Vagina (tissue), 2 donors: ENCODE measurements around the gene SLC7A14. TPM values are rescaled to one million over a fixed set of nuclear protein-coding genes. Genes with fewer than 3 reads are reported as not detected.

ENCODE experiments used
- DNase-seq, 2 donors: peaks; one replicate each; pipeline ENCODE4 v3.0.0-alpha.2; 2017; ENCODE audit errors: extremely low spot score in 2 of 2
- H3K27ac ChIP-seq: fragments of 200-600 bp; sonication (generic); one replicate; pipeline ENCODE4 v1.5.1; 2019
- H3K27me3 ChIP-seq: fragments of 200-600 bp; sonication (generic); one replicate; pipeline ENCODE4 v1.5.1; 2019
- H3K36me3 ChIP-seq, 2 donors: fragments of 200-600 bp; sonication (generic); one replicate each; pipeline ENCODE4 v1.5.1; 2017 to 2019
- H3K4me1 ChIP-seq: fragments of 200-600 bp; sonication (generic); one replicate; pipeline ENCODE4 v1.5.1; 2019
- H3K4me3 ChIP-seq, 2 donors: fragments of 200-600 bp; sonication (generic); 1 replicate in 1 of 2; 2 replicates in 1 of 2; pipeline ENCODE4 v1.5.1; 2016 to 2019
- H3K9me3 ChIP-seq: fragments of 200-600 bp; sonication (generic); one replicate; pipeline ENCODE4 v1.5.1; 2019
- POLR2A ChIP-seq, 2 donors: fragments of 450-650 bp; IDR thresholded peaks; one replicate each; pipeline ENCODE4 v1.6.1; 2017; ENCODE audit warnings: antibody characterized with exemption in 2 of 2, mild to moderate bottlenecking in 2 of 2, moderate library complexity in 2 of 2
- POLR2AphosphoS5 ChIP-seq, 2 donors: sonication (generic); formaldehyde crosslinking; IDR thresholded peaks; one replicate each; pipeline ENCODE4 v1.9.0; 2017; ENCODE audit warnings: antibody characterized with exemption in 2 of 2, mild to moderate bottlenecking in 2 of 2, low read depth in 1 of 2; ENCODE audit not compliant: insufficient read depth in 1 of 2
- intact Hi-C: fragments of 100-400 bp; cut with DNase I; formaldehyde crosslinking; loops from one replicate; pipeline ENCODE4 v1.15.1; 2023
- total RNA-seq: library from RNA; depleted of rRNA; stranded (reverse); fragments of >200 nt; gene quantifications from one replicate; pipeline ENCODE4 v1.2.3, GENCODE V29; 2016
- TF ChIP-seq, protein P1 (sequence below), 3 experiments: fragments of 450-650 bp in 2 of 3; fragments of 200-600 bp in 1 of 3; sonication (generic) in 1 of 3; IDR thresholded peaks; one replicate each; pipeline ENCODE4 v1.5.1; 2017 to 2019; ENCODE audit warnings: antibody characterized with exemption in 3 of 3, mild to moderate bottlenecking in 2 of 3, moderate library complexity in 2 of 3

SLC7A14 gene
- total RNA-seq, 1 donor from 2014 or later = 1.2 TPM

GRCh38 chr3:170429050-170429449 lies 156.8 kb downstream of the SLC7A14 start:
- H3K36me3 ChIP-seq = no peaks in the 10 kb centered on the region
- H3K27me3 ChIP-seq = no peaks in the 10 kb centered on the region
- no peaks in the 10 kb centered on the region for H3K4me1 ChIP-seq
- TF ChIP-seq POLR2A (IDR thresholded peaks at IDR 0.05) (no peak), POLR2AphosphoS5 (IDR thresholded peaks at IDR 0.05; ENCODE audit: insufficient read depth in 1 of 2, low read depth in 1 of 2) (no peak)
- TF ChIP-seq, protein P1, sequence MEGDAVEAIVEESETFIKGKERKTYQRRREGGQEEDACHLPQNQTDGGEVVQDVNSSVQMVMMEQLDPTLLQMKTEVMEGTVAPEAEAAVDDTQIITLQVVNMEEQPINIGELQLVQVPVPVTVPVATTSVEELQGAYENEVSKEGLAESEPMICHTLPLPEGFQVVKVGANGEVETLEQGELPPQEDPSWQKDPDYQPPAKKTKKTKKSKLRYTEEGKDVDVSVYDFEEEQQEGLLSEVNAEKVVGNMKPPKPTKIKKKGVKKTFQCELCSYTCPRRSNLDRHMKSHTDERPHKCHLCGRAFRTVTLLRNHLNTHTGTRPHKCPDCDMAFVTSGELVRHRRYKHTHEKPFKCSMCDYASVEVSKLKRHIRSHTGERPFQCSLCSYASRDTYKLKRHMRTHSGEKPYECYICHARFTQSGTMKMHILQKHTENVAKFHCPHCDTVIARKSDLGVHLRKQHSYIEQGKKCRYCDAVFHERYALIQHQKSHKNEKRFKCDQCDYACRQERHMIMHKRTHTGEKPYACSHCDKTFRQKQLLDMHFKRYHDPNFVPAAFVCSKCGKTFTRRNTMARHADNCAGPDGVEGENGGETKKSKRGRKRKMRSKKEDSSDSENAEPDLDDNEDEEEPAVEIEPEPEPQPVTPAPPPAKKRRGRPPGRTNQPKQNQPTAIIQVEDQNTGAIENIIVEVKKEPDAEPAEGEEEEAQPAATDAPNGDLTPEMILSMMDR (IDR thresholded peaks at IDR 0.05) = no peak
- no peak overlapping the region for H3K4me3 ChIP-seq
- no peak overlapping the region for H3K27ac ChIP-seq
- DNase-seq = no peak
- no peaks in the 10 kb centered on the region for H3K9me3 ChIP-seq
- intact Hi-C loops = no loop called here

DNA sequence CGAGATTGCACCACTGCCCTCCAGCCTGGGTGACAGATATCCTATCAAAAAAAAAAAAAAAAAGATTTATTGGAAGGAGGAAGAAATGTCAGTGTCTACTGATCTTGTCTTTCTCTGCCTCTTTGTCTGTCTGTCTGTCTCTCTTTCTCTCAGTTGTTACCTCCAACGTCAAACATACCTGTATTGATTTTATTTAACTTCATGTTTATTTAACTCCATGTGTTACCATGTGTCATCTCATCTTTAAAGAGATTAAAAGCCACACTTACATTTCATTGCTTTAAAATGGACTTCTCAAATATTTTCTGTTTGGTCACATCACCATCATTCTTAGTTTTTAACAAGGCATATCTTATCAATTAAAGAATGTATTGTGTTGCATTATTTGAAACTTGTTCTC lies 157.8 kb downstream of the SLC7A14 start:
- no peak for TF ChIP-seq POLR2AphosphoS5 (IDR thresholded peaks at IDR 0.05; ENCODE audit: insufficient read depth in 1 of 2, low read depth in 1 of 2)
- TF ChIP-seq, protein P1 (IDR thresholded peaks at IDR 0.05) = no peak
- no peak for TF ChIP-seq POLR2A (IDR thresholded peaks at IDR 0.05)
- intact Hi-C loops = no loop called here

DNA sequence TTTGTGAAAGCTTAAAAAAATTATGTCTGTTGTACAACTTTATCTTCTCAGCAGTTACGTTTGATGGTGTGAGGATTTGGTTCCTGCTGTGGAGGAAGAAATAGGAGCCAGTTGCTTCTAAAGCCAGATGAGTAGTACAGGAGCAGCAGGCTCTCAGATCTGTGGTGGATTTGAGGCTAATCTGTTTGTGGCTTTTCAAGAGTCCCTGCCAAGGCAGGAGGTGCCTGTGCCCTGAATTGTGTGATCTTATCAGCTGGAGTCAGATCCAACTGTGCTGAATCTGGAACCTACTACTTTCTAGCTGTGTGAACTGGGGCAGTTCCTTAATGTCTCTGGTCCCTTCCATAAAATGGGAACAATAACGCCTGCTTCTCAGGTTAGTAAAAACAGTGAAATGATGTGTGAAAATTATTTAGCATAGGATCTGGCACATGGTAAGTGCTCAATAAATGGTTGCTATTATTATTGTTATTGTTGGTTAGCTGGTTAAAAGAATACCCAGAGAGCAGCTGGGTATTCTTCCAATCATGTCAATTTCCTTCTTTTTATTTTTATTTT lies 159.6 kb downstream of the SLC7A14 start:
- DNase-seq = no peak
- H3K9me3 ChIP-seq = no peaks in the 10 kb centered on the region
- intact Hi-C loops = no loop called here
- H3K36me3 ChIP-seq = no peaks in the 10 kb centered on the region
- no peak overlapping the region for H3K4me3 ChIP-seq
- H3K4me1 ChIP-seq = peaks cover 6% of the 10 kb centered on the region
- TF ChIP-seq, protein P1 (IDR thresholded peaks at IDR 0.05) = no peak
- no peak for TF ChIP-seq POLR2AphosphoS5 (IDR thresholded peaks at IDR 0.05; ENCODE audit: insufficient read depth in 1 of 2, low read depth in 1 of 2)
- TF ChIP-seq POLR2A (IDR thresholded peaks at IDR 0.05) = no peak
- no peak overlapping the region for H3K27ac ChIP-seq
- H3K27me3 ChIP-seq = no peaks in the 10 kb centered on the region

More for the DNA sequence above, 157.8 kb downstream of the SLC7A14 start:
- H3K27ac ChIP-seq = no peak overlapping the region
- H3K4me3 ChIP-seq = no peak overlapping the region
- no peaks in the 10 kb centered on the region for H3K27me3 ChIP-seq
- H3K9me3 ChIP-seq = no peaks in the 10 kb centered on the region
- no peaks in the 10 kb centered on the region for H3K4me1 ChIP-seq
- no peak for DNase-seq
- no peaks in the 10 kb centered on the region for H3K36me3 ChIP-seq

GRCh38 chr3:170425491-170426239 lies 160.2 kb downstream of the SLC7A14 start:
- intact Hi-C loops = no loop called here
- no peaks in the 10 kb centered on the region for H3K9me3 ChIP-seq
- H3K4me3 ChIP-seq = no peak overlapping the region
- no peak overlapping the region for H3K27ac ChIP-seq
- TF ChIP-seq POLR2AphosphoS5 (IDR thresholded peaks at IDR 0.05; ENCODE audit: insufficient read depth in 1 of 2, low read depth in 1 of 2) = no peak
- TF ChIP-seq, protein P1 (IDR thresholded peaks at IDR 0.05) = no peak
- no peak for TF ChIP-seq POLR2A (IDR thresholded peaks at IDR 0.05)
- DNase-seq = peak in 1 of 2 donors; percentile 54
- no peaks in the 10 kb centered on the region for H3K27me3 ChIP-seq
- H3K36me3 ChIP-seq = no peaks in the 10 kb centered on the region
- peaks cover 6% of the 10 kb centered on the region for H3K4me1 ChIP-seq

DNA sequence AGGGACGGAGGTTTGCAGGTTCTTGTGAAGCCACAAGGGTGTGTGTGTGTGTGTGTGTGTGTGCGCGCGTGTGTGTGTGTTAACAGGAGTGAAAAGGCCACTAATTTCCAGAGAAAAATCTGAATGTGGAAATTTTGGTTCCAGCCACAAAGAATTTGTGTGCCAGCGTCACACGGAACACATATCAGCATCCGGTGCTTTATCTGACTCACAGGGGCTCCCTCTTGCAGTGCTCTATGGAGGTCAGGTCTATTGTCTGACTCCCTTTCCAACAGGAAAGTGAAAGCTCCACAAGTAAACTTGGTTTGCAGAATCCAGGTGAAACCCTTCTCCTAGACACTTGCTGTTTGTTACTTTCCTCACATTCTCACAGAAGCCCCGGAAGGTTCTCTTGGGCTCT lies 161.0 kb downstream of the SLC7A14 start:
- no peak overlapping the region for H3K4me3 ChIP-seq
- no peaks in the 10 kb centered on the region for H3K27me3 ChIP-seq
- peak in 1 of 2 donors; percentile 47 for DNase-seq
- H3K27ac ChIP-seq = no peak overlapping the region
- H3K4me1 ChIP-seq = peaks cover 7% of the 10 kb centered on the region
- no peaks in the 10 kb centered on the region for H3K36me3 ChIP-seq
- H3K9me3 ChIP-seq = no peaks in the 10 kb centered on the region
- intact Hi-C loops = loop anchor here (5.0 kb wide), 1 partner anchor 663 kb away; no protein-coding TSS in a partner anchor
- no peak for TF ChIP-seq POLR2A (IDR thresholded peaks at IDR 0.05)
